KMS-11 (cell line): ENCODE measurements around the gene ABT1.
"Not testable (repeated sequence)": the region's sequence is repeated elsewhere in the genome, so short reads cannot be mapped to it uniquely, and the experiment has no call there.

ENCODE experiments used
- H2AFZ ChIP-seq: fragments of 200-600 bp; sonication (generic); 2 replicates; pipeline ENCODE4 v1.6.1; 2016; ENCODE audit warnings: antibody characterized with exemption, mixed run types, low read depth
- H3K27ac ChIP-seq: fragments of 200-600 bp; sonication (generic); 2 replicates; pipeline ENCODE4 v1.6.1; 2016; ENCODE audit warnings: mild to moderate bottlenecking, mixed run types
- H3K27me3 ChIP-seq: fragments of 200-600 bp; sonication (generic); 2 replicates; pipeline ENCODE4 v1.6.1; 2017; ENCODE audit warnings: mild to moderate bottlenecking, low read depth, mixed run types, moderate library complexity; ENCODE audit not compliant: insufficient read depth
- H3K36me3 ChIP-seq: fragments of 200-600 bp; sonication (generic); 2 replicates; pipeline ENCODE4 v1.6.1; 2017; ENCODE audit warnings: mild to moderate bottlenecking, mixed run types; ENCODE audit not compliant: insufficient read depth
- H3K4me1 ChIP-seq: fragments of 200-600 bp; sonication (generic); 2 replicates; pipeline ENCODE4 v1.6.1; 2016; ENCODE audit warnings: mild to moderate bottlenecking, low read depth, mixed run types; ENCODE audit not compliant: poor library complexity, severe bottlenecking
- H3K4me2 ChIP-seq: fragments of 200-600 bp; sonication (generic); 2 replicates; pipeline ENCODE4 v1.7.0; 2016; ENCODE audit warnings: mild to moderate bottlenecking, mixed run types
- H3K4me3 ChIP-seq: fragments of 200-600 bp; sonication (generic); IDR thresholded peaks from 2 replicates; pipeline ENCODE4 v1.6.1; 2017; ENCODE audit warnings: low read depth, low read length, mixed read lengths; ENCODE audit not compliant: insufficient read depth
- H3K79me2 ChIP-seq: fragments of 200-600 bp; sonication (generic); 2 replicates; pipeline ENCODE4 v1.6.1; 2016; ENCODE audit warnings: low read depth, mixed run types; ENCODE audit not compliant: insufficient read depth
- H3K9ac ChIP-seq: fragments of 200-600 bp; sonication (generic); 2 replicates; pipeline ENCODE4 v1.6.1; 2016; ENCODE audit warnings: mild to moderate bottlenecking, mixed run types
- H4K20me1 ChIP-seq: fragments of 200-600 bp; sonication (generic); 2 replicates; pipeline ENCODE4 v1.6.1; 2016; ENCODE audit warnings: mild to moderate bottlenecking, mixed run types; ENCODE audit not compliant: insufficient read depth
- TF ChIP-seq, protein P1 (sequence below): fragments of 200-600 bp; sonication (generic); conservative IDR thresholded peaks from 2 replicates; pipeline ENCODE4 v1.6.1; 2017; ENCODE audit warnings: low read depth, mild to moderate bottlenecking, antibody characterized with exemption, low read length, moderate library complexity, mixed read lengths

ABT1 gene

DNA sequence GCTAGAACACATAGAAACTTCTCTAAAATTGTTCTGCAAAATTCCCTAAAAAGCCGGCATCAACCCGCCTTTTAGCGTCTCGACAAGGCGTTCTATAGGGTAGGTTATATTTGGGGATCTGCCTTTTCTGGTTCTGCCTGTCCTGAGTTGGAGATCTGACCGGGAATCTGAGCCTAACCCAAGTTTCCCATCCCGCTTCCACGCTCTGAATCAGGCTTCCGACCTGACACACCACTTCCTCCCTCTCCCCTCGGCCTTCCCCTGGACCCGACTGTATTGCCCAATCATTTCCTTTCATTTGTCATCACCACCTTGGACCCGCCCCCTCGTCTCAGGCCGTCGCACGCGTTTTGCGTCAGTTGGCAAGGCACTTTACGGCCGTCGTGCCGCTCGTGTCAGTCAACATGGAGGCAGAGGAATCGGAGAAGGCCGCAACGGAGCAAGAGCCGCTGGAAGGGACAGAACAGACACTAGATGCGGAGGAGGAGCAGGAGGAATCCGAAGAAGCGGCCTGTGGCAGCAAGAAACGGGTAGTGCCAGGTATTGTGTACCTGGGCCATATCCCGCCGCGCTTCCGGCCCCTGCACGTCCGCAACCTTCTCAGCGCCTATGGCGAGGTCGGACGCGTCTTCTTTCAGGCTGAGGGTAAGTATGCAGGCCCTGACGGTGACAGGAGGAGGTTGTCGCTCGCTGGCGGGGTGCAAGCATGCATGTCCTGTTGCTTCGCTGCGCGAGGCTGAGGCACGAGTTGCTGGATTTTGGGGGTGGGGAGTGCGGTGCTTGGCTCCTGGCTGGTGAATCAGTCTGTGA is at the start of gene ABT1:
Gene ABT1 (plus strand): TSS at position 375 of the 810 bp plus-strand sequence. CDS start 30 bp downstream, at position 405.
- peaks cover 28% of the 10 kb centered on the region for H3K4me1 ChIP-seq
- H4K20me1 ChIP-seq: no peaks in the 10 kb centered on the region
- H3K9ac ChIP-seq: peak within 1 kb of the TSS; percentile 48
- no peaks in the 10 kb centered on the region for H3K36me3 ChIP-seq
- peaks cover 16% of the 10 kb centered on the region for H3K79me2 ChIP-seq
- H3K27me3 ChIP-seq: no peaks in the 10 kb centered on the region
- H3K4me3 ChIP-seq: no peak within 1 kb of the TSS
- H2AFZ ChIP-seq: peak within 1 kb of the TSS; percentile 78
- H3K4me2 ChIP-seq: peak within 1 kb of the TSS; percentile 93
- TF ChIP-seq, protein P1, sequence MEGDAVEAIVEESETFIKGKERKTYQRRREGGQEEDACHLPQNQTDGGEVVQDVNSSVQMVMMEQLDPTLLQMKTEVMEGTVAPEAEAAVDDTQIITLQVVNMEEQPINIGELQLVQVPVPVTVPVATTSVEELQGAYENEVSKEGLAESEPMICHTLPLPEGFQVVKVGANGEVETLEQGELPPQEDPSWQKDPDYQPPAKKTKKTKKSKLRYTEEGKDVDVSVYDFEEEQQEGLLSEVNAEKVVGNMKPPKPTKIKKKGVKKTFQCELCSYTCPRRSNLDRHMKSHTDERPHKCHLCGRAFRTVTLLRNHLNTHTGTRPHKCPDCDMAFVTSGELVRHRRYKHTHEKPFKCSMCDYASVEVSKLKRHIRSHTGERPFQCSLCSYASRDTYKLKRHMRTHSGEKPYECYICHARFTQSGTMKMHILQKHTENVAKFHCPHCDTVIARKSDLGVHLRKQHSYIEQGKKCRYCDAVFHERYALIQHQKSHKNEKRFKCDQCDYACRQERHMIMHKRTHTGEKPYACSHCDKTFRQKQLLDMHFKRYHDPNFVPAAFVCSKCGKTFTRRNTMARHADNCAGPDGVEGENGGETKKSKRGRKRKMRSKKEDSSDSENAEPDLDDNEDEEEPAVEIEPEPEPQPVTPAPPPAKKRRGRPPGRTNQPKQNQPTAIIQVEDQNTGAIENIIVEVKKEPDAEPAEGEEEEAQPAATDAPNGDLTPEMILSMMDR: no peak
- H3K27ac ChIP-seq: peak within 1 kb of the TSS; percentile 57

DNA sequence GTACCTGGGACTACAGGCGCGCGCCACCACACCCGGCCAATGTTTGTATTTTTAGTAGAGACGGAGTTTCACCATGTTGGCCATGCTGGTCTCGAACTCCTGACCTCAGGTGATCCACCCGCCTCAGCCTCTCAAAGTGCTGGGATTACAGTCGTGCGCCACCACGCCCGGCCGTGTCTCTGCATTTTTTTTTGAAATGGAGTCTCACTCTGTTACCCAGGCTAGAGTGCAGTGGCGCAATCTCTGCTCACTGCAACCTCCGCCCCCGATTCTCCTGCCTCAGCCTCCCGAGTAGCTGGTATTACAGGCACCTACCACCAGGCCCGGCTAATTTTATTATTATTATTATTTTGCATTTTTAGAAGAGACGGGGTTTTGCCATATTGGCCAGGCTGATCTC is 49.4 kb upstream of the ABT1 start:
- not testable (repeated sequence) for H3K27ac ChIP-seq, H3K36me3 ChIP-seq, H2AFZ ChIP-seq

DNA sequence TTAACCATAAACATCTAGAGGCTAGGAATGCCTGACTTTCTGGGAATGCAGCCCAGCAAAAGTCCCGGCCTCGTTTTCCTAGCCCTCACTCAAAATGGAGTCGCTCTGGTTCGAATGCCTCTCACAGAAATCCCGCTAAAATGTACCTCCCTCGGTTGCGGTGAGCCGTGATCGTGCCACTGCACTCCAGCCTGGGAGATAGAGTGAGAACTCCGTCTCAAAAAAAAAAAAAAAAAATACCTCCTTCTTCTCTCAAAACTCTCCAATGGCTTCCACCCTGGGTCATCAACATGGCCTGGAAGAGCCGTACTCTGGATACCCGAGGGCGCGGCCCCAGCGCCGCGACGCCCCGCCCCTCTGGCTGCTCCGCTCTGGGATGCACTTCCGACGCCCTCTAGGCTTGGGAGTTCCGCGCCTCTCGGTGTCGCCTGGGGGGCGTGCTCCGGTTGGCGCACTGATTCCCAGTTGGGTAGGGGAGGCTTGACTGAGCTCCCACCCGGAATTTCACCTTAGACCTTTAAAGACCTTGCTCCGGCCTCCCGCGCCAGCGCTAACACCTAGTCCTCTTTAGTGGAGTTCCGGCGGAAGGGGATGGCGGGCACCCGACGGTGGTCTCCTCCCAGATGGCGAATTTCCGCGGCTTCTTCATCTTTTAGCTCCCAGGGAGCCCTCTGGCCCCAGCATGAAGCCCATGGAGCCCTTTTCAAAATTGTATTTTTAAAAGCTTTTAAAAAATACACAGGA is 46.3 kb upstream of the ABT1 start:
- no peaks in the 10 kb centered on the region for H3K27me3 ChIP-seq
- H3K4me3 ChIP-seq: no peak overlapping the region

More for the DNA sequence above, 49.4 kb upstream of the ABT1 start:
- H3K4me3 ChIP-seq, H3K9ac ChIP-seq, H3K4me2 ChIP-seq, H3K79me2 ChIP-seq, H4K20me1 ChIP-seq, H3K27me3 ChIP-seq: not testable (repeated sequence)
- peaks cover 25% of the 10 kb centered on the region for H3K4me1 ChIP-seq

DNA sequence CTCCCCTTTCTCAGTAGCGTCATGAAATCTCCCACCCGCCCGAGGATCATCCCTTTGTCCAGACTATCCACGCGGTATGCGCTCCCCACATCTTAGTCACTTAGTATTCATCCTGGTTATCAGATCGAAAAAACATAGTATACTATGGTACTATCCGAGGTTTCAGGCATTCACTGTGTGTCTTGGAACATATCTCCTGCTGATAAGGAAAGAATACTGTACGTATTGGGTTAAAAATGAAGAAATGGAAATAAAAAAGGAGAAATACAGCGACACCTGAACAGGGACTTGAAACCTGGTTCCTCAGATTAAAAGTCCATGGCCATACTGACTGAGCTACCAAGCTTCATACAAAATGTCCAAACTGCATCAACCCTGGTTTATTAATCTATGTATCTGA is 44.5 kb upstream of the ABT1 start:
- Histone ChIP-seq H3K36me3 (no peaks in the 10 kb centered on the region), H4K20me1 (no peaks in the 10 kb centered on the region), H2AFZ (peak overlapping the region; percentile 75; the same call in 1 of the 2 replicates), H3K4me3 (no peak overlapping the region), H3K4me2 (peak overlapping the region; percentile 78), H3K79me2 (no peaks in the 10 kb centered on the region), H3K4me1 (peaks cover 32% of the 10 kb centered on the region), H3K27ac (peak overlapping the region; percentile 17; the same call in 1 of the 2 replicates), H3K27me3 (no peaks in the 10 kb centered on the region), H3K9ac (no peak overlapping the region)
- TF ChIP-seq, protein P1: no peak

More for the DNA sequence above, 46.3 kb upstream of the ABT1 start:
- TF ChIP-seq, protein P1: no peak
- no peak overlapping the region for H3K27ac ChIP-seq
- H3K9ac ChIP-seq: peak overlapping the region; percentile 6; the same call in 1 of the 2 replicates
- H2AFZ ChIP-seq: peak overlapping the region; percentile 89
- H3K4me2 ChIP-seq: peak overlapping the region; percentile 52
- H4K20me1 ChIP-seq: no peaks in the 10 kb centered on the region
- no peaks in the 10 kb centered on the region for H3K79me2 ChIP-seq
- H3K36me3 ChIP-seq: no peaks in the 10 kb centered on the region
- peaks cover 20% of the 10 kb centered on the region for H3K4me1 ChIP-seq
